GM12801 (cell line): ENCODE measurements around the gene RGMB.

Source experiments
- TF ChIP-seq, protein P1 (sequence below): IDR thresholded peaks from one replicate; pipeline ENCODE4 v1.5.1; 2011; ENCODE audit warnings: control low read depth; ENCODE audit not compliant: insufficient read length; ENCODE audit errors: extremely low read depth

RGMB gene, protein sequence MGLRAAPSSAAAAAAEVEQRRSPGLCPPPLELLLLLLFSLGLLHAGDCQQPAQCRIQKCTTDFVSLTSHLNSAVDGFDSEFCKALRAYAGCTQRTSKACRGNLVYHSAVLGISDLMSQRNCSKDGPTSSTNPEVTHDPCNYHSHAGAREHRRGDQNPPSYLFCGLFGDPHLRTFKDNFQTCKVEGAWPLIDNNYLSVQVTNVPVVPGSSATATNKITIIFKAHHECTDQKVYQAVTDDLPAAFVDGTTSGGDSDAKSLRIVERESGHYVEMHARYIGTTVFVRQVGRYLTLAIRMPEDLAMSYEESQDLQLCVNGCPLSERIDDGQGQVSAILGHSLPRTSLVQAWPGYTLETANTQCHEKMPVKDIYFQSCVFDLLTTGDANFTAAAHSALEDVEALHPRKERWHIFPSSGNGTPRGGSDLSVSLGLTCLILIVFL

GRCh38 chr5:98773464-98774191 is at the start of gene RGMB:
Gene RGMB, plus strand, starts transcription at chr5:98773663. Its CDS starts 408 bp downstream, at chr5:98774071.
- TF ChIP-seq, protein P1, sequence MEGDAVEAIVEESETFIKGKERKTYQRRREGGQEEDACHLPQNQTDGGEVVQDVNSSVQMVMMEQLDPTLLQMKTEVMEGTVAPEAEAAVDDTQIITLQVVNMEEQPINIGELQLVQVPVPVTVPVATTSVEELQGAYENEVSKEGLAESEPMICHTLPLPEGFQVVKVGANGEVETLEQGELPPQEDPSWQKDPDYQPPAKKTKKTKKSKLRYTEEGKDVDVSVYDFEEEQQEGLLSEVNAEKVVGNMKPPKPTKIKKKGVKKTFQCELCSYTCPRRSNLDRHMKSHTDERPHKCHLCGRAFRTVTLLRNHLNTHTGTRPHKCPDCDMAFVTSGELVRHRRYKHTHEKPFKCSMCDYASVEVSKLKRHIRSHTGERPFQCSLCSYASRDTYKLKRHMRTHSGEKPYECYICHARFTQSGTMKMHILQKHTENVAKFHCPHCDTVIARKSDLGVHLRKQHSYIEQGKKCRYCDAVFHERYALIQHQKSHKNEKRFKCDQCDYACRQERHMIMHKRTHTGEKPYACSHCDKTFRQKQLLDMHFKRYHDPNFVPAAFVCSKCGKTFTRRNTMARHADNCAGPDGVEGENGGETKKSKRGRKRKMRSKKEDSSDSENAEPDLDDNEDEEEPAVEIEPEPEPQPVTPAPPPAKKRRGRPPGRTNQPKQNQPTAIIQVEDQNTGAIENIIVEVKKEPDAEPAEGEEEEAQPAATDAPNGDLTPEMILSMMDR = no peak

DNA sequence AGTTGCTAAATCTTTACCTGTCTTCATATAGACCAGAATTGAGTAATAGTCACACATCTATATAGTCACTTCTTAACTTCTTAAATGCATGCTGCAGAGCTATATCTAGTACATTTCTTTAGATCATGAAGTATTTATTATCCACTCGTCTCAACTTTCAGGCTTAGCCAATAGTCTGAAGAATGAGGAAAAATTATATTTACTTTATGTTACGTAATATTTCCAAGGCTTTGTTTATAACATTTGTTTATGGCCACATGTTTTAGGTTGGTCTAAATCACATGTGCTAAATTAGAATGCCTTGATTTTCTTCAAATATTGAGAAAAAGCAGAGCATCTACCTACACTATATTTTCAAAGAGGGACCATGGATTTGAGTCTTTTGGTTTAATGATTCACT is 47.2 kb upstream of the RGMB start:
- TF ChIP-seq, protein P1 = no peak

- TF ChIP-seq, protein P1 = no peak
Measured at GRCh38 chr5:98727686-98728085, 45.8 kb upstream of the RGMB start.

GRCh38 chr5:98734646-98735045 is 38.8 kb upstream of the RGMB start:
- TF ChIP-seq, protein P1 = no peak

- TF ChIP-seq, protein P1 = no peak
Measured at GRCh38 chr5:98735806-98736507, 37.5 kb upstream of the RGMB start.

DNA sequence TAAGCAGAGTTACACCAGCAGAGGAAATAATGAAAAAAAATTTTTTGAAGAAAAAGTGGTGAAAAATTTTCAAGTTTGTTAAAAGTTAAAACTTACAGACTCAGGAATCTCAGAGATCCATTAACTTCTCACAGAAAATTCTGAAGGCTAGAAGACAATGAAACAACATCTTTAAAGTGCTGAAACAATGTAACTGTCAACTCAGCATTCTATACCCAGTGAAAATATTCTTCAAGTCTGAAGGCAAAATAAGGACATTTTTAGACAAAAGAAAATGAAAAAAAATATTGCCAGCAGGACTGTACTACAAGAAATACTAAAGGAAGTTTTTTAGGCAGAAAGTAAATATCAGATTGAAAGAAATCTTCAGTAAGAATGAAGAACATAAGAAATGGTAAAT is 36.7 kb upstream of the RGMB start:
- TF ChIP-seq, protein P1 = no peak

DNA sequence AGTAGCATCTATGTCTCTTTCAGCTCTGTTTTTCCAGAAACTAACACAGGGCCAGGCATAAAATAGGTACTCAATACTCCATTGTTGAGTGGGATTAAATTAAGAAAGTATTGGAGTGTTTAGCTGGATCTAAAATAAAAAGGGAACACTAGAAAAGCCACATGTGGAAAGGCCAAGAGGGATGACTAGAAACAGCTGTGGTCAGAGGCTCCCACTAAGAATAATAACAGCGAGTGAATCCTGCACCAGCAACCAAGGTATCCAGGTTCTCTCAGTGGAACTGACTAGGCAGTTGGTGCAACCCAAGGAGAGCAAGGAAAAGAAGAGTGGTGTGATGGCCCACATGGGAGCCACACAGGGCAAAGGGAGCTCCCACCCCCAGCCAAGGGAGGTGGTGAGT is 31.5 kb upstream of the RGMB start:
- TF ChIP-seq, protein P1 = no peak
